H1 (cell line): Measurements from ENCODE around the gene COX10.

Experiments
- CTCF ChIP-seq, 3 experiments: IDR thresholded peaks; 1 replicate in 2 of 3; 2 replicates in 1 of 3; pipeline versions ENCODE4 v1.5.1 to v1.6.1; 2011; ENCODE audit warnings: low read length in 3 of 3, mild to moderate bottlenecking in 3 of 3, inconsistent platforms in 2 of 3, low read depth in 1 of 3, moderate library complexity in 1 of 3; ENCODE audit not compliant: insufficient read depth in 1 of 3; ENCODE audit errors: control extremely low read depth in 1 of 3
- EP300 ChIP-seq, 2 experiments: IDR thresholded peaks; 1 replicate in 1 of 2; 2 replicates in 1 of 2; pipeline ENCODE4 v1.6.1; 2011 to 2012; ENCODE audit warnings: low read depth in 2 of 2, low read length in 2 of 2, mild to moderate bottlenecking in 2 of 2, borderline replicate concordance in 1 of 2, inconsistent platforms in 1 of 2, moderate library complexity in 1 of 2
- GTF2F1 ChIP-seq: IDR thresholded peaks from 2 replicates; pipeline ENCODE4 v1.6.1; 2012; ENCODE audit warnings: low read depth, low read length, improper control_type of control experiment, borderline replicate concordance
- POLR2A ChIP-seq, 2 experiments: IDR thresholded peaks; 1 replicate in 1 of 2; 2 replicates in 1 of 2; pipeline ENCODE4 v1.6.1; 2011; ENCODE audit warnings: low read depth in 2 of 2, low read length in 2 of 2, mild to moderate bottlenecking in 2 of 2; ENCODE audit errors: control extremely low read depth in 1 of 2

- TF ChIP-seq CTCF (IDR thresholded peaks at IDR 0.05; ENCODE audit: control extremely low read depth in 1 of 3, insufficient read depth in 1 of 3, low read depth in 1 of 3, low read length in 3 of 3) (no peak), EP300 (IDR thresholded peaks at IDR 0.05; ENCODE audit: borderline replicate concordance in 1 of 2, low read depth in 2 of 2, low read length in 2 of 2) (no peak), POLR2A (IDR thresholded peaks at IDR 0.05; ENCODE audit: control extremely low read depth in 1 of 2, low read depth in 2 of 2, low read length in 2 of 2) (no peak), GTF2F1 (no peak)
These were observed 52.6 kb downstream of the COX10 start for GRCh38 chr17:14121952-14122351.
